ENCODE data around the gene SLC6A9. TPM values are rescaled to one million over a fixed set of nuclear protein-coding genes. Genes with fewer than 3 reads are reported as not detected.

Gene SLC6A9
- total and polyA plus RNA-seq, 4 donors: 0.57 to 47.7 (median 3.6) TPM

DNA sequence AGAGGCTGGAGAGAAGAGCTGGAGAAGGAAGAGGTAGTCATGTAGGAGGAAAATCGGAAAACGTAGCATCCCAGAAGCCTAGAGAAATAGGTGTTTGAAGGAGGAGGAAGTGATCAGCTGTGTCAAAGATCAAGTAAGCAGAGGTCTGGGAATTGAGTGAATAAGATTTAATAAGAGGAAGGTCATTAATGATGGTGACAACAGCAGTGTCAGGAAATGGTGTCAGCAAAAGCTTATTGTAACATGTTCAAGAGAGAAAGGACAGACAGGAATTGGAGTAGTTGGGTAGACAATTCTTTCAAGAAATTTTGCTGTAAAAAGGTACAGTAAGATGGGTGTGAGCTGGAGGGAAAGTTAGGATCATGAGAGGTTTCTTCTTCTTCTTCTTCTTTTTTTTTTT lies 41.6 kb upstream of the SLC6A9 start:
- Histone ChIP-seq H3K9me3 (ENCODE audit: control insufficient read depth in 4 of 4, low read length in 3 of 4) (no peaks in the 10 kb centered on the region), H3K4me1 (ENCODE audit: control insufficient read depth in 4 of 4, insufficient read depth in 4 of 4, low read length in 3 of 4) (peaks cover 4 to 18% (median 13%) of the 10 kb centered on the region in 4 donors), H3K36me3 (ENCODE audit: control insufficient read depth in 4 of 4, insufficient read depth in 3 of 4, low read depth in 1 of 4, low read length in 3 of 4) (no peaks in the 10 kb centered on the region), H3K4me3 (ENCODE audit: low read depth in 1 of 3, low read length in 3 of 3) (no peak overlapping the region), H3K27me3 (ENCODE audit: control insufficient read depth in 4 of 4, insufficient read depth in 4 of 4, low read length in 3 of 4) (no peaks in the 10 kb centered on the region), H3K27ac (ENCODE audit: low read depth in 1 of 2, low read length in 2 of 2) (no peak overlapping the region), H3K9ac (ENCODE audit: low read depth in 1 of 2, low read length in 2 of 2) (no peak overlapping the region)
- TF ChIP-seq, protein P1, sequence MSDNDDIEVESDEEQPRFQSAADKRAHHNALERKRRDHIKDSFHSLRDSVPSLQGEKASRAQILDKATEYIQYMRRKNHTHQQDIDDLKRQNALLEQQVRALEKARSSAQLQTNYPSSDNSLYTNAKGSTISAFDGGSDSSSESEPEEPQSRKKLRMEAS (IDR thresholded peaks at IDR 0.05): no peak
- TF ChIP-seq SP1 (IDR thresholded peaks at IDR 0.05) (no peak), FOXA1 (IDR thresholded peaks at IDR 0.05) (no peak), YY1 (IDR thresholded peaks at IDR 0.05) (no peak), HNF4G (IDR thresholded peaks at IDR 0.05) (no peak), TAF1 (conservative IDR thresholded peaks at IDR 0.05) (no peak), RXRA (IDR thresholded peaks at IDR 0.05) (no peak), EGR1 (IDR thresholded peaks at IDR 0.05; ENCODE audit: low read depth in 2 of 2) (no peak), HNF4A (conservative IDR thresholded peaks at IDR 0.05) (no peak), GABPA (IDR thresholded peaks at IDR 0.05 in 1 of 2, conservative IDR thresholded peaks at IDR 0.05 in 1 of 2) (no peak), NR2F2 (IDR thresholded peaks at IDR 0.05) (no peak), JUND (IDR thresholded peaks at IDR 0.05) (no peak), RAD21 (IDR thresholded peaks at IDR 0.05) (no peak)
- TF ChIP-seq, protein P2, sequence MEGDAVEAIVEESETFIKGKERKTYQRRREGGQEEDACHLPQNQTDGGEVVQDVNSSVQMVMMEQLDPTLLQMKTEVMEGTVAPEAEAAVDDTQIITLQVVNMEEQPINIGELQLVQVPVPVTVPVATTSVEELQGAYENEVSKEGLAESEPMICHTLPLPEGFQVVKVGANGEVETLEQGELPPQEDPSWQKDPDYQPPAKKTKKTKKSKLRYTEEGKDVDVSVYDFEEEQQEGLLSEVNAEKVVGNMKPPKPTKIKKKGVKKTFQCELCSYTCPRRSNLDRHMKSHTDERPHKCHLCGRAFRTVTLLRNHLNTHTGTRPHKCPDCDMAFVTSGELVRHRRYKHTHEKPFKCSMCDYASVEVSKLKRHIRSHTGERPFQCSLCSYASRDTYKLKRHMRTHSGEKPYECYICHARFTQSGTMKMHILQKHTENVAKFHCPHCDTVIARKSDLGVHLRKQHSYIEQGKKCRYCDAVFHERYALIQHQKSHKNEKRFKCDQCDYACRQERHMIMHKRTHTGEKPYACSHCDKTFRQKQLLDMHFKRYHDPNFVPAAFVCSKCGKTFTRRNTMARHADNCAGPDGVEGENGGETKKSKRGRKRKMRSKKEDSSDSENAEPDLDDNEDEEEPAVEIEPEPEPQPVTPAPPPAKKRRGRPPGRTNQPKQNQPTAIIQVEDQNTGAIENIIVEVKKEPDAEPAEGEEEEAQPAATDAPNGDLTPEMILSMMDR (IDR thresholded peaks at IDR 0.05; ENCODE audit: low read depth, low read length, missing input control): no peak
- TF ChIP-seq, protein P3, sequence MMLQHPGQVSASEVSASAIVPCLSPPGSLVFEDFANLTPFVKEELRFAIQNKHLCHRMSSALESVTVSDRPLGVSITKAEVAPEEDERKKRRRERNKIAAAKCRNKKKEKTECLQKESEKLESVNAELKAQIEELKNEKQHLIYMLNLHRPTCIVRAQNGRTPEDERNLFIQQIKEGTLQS (IDR thresholded peaks at IDR 0.05): no peak
- TF ChIP-seq, protein P4, sequence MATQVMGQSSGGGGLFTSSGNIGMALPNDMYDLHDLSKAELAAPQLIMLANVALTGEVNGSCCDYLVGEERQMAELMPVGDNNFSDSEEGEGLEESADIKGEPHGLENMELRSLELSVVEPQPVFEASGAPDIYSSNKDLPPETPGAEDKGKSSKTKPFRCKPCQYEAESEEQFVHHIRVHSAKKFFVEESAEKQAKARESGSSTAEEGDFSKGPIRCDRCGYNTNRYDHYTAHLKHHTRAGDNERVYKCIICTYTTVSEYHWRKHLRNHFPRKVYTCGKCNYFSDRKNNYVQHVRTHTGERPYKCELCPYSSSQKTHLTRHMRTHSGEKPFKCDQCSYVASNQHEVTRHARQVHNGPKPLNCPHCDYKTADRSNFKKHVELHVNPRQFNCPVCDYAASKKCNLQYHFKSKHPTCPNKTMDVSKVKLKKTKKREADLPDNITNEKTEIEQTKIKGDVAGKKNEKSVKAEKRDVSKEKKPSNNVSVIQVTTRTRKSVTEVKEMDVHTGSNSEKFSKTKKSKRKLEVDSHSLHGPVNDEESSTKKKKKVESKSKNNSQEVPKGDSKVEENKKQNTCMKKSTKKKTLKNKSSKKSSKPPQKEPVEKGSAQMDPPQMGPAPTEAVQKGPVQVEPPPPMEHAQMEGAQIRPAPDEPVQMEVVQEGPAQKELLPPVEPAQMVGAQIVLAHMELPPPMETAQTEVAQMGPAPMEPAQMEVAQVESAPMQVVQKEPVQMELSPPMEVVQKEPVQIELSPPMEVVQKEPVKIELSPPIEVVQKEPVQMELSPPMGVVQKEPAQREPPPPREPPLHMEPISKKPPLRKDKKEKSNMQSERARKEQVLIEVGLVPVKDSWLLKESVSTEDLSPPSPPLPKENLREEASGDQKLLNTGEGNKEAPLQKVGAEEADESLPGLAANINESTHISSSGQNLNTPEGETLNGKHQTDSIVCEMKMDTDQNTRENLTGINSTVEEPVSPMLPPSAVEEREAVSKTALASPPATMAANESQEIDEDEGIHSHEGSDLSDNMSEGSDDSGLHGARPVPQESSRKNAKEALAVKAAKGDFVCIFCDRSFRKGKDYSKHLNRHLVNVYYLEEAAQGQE (IDR thresholded peaks at IDR 0.05): no peak
- TF ChIP-seq, protein P5, sequence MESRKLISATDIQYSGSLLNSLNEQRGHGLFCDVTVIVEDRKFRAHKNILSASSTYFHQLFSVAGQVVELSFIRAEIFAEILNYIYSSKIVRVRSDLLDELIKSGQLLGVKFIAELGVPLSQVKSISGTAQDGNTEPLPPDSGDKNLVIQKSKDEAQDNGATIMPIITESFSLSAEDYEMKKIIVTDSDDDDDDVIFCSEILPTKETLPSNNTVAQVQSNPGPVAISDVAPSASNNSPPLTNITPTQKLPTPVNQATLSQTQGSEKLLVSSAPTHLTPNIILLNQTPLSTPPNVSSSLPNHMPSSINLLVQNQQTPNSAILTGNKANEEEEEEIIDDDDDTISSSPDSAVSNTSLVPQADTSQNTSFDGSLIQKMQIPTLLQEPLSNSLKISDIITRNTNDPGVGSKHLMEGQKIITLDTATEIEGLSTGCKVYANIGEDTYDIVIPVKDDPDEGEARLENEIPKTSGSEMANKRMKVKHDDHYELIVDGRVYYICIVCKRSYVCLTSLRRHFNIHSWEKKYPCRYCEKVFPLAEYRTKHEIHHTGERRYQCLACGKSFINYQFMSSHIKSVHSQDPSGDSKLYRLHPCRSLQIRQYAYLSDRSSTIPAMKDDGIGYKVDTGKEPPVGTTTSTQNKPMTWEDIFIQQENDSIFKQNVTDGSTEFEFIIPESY (IDR thresholded peaks at IDR 0.05): no peak
- no peak for DNase-seq (ENCODE audit: low spot score)
- WGBS: 89% methylated on average over 2 of the region's 2 CpGs

DNA sequence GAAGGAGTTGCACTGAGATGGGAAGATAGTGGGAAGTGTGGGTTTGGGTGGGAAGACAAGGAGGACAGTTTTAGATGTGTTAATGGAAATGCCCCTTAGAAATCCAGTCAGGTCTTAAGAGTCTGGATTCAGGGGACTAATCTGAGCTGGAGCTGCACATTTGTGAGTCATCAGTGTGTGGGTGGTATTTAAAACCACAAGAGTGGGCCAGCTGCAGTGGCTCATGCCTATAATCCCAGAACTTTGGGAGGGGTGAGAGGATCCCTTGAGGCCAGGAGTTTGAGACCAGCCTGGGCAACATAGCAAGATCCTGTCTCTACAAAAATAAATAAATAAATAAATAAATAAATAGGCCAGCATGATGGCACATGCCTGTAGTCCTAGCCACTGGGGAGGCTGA lies 40.9 kb upstream of the SLC6A9 start:
- no peak overlapping the region for H3K9ac ChIP-seq (ENCODE audit: low read depth in 1 of 2, low read length in 2 of 2)
- no peak for TF ChIP-seq FOXA1 (IDR thresholded peaks at IDR 0.05)
- no peak for TF ChIP-seq SP1 (IDR thresholded peaks at IDR 0.05)
- no peak for TF ChIP-seq RAD21 (IDR thresholded peaks at IDR 0.05)
- no peak for TF ChIP-seq HNF4A (conservative IDR thresholded peaks at IDR 0.05)
- TF ChIP-seq, protein P4 (IDR thresholded peaks at IDR 0.05): no peak
- no peak for TF ChIP-seq TAF1 (conservative IDR thresholded peaks at IDR 0.05)
- no peak for TF ChIP-seq GABPA (IDR thresholded peaks at IDR 0.05 in 1 of 2, conservative IDR thresholded peaks at IDR 0.05 in 1 of 2)
- TF ChIP-seq, protein P2 (IDR thresholded peaks at IDR 0.05; ENCODE audit: low read depth, low read length, missing input control): no peak
- no peak for TF ChIP-seq YY1 (IDR thresholded peaks at IDR 0.05)
- TF ChIP-seq RXRA (IDR thresholded peaks at IDR 0.05): no peak
- peaks cover 4 to 24% (median 19%) of the 10 kb centered on the region in 4 donors for H3K4me1 ChIP-seq (ENCODE audit: control insufficient read depth in 4 of 4, insufficient read depth in 4 of 4, low read length in 3 of 4)
- no peak overlapping the region for H3K27ac ChIP-seq (ENCODE audit: low read depth in 1 of 2, low read length in 2 of 2)
- H3K9me3 ChIP-seq (ENCODE audit: control insufficient read depth in 4 of 4, low read length in 3 of 4): no peaks in the 10 kb centered on the region
- H3K27me3 ChIP-seq (ENCODE audit: control insufficient read depth in 4 of 4, insufficient read depth in 4 of 4, low read length in 3 of 4): no peaks in the 10 kb centered on the region
- no peak for DNase-seq (ENCODE audit: low spot score)
- no peak overlapping the region for H3K4me3 ChIP-seq (ENCODE audit: low read depth in 1 of 3, low read length in 3 of 3)
- H3K36me3 ChIP-seq (ENCODE audit: control insufficient read depth in 4 of 4, insufficient read depth in 3 of 4, low read depth in 1 of 4, low read length in 3 of 4): no peaks in the 10 kb centered on the region

Data from liver (tissue), 9 donors.